HuH-7 (cell line): Measurements from ENCODE around the gene KCNE1.
"Not testable (repeated sequence)": the region's sequence is repeated elsewhere in the genome, so short reads cannot be mapped to it uniquely, and the experiment has no call there.

Source experiments
- DNase-seq: peaks from one replicate; pipeline ENCODE4 v3.0.0; 2011; ENCODE audit warnings: low spot score

Gene KCNE1

DNA sequence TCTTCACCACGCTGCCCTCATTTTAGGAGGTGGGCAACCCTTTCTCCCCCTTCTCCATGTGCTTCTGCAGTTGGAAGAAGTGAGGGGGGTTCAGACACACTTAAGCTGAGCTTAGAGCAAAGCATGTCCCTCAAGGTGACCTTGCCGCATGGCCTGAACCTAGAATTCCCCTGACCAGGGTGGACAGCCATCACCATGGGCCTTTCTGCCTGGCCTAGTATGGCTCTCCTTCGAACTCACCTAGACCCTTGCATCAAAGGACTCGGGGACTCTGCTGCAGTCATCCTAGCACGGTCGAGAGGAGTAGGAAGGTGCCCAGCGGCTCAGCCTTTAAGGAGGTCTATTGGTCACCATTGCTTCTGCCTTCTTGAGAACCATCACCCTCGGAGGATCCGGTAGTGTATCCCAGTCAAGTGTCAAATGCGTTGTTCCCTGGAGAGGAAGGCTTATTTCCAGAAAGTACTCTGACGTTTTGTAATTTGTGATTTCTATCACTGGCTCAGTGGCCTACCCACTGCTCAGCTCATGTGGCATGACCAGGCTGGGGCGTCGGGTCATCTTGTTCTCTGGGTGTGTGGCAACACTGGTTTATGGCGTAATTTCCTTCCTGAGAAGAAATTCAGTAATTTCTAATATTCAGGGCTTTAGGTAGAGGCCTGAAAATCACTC, at the start of gene KCNE1:
TSS of gene KCNE1 (minus strand) at position 424 of the 669 bp plus-strand sequence. CDS start 62,576 bp downstream, outside the sequence.
- no peak for DNase-seq

DNA sequence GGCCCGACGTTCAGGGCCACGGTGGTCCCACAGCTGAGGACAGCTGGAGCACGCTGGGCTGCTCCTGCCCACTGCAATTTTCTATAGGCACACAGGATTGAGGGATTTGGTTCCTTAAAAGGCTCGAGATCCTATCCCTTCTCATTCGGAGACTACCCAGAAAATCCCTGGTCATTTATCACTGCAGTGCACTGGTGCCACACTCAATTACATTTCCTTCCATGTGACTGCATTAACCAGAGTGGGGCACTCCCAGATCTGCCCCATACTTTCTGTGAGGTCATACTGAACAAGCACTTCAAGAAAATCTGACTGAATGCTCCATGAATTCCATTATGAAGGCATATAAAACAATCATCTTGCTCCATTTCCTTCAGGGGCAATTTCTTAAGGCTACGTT, 49.8 kb upstream of the KCNE1 start:
- DNase-seq: no peak

GRCh38 chr21:34560609-34561008, 48.6 kb upstream of the KCNE1 start:
- DNase-seq: no peak

DNA sequence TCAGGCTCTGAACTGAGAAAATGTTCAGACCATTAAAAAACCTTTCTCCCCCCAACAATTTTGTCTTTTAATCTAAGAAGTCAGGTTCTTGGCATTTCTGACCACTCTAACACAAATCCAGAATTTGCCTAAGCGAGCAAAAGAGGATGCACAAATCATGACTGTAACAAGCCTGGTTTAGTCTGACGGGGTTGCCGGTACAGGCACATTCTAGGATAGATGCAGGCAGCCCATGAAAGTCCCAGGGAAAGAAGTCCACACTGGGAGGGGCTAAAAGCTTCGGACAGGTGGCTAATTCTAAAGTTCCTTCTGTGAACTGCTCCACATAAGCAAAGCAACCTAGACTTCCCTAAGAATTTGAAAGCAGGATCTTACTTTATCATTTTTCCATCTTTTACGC, 48.0 kb upstream of the KCNE1 start:
- DNase-seq: no peak

DNA sequence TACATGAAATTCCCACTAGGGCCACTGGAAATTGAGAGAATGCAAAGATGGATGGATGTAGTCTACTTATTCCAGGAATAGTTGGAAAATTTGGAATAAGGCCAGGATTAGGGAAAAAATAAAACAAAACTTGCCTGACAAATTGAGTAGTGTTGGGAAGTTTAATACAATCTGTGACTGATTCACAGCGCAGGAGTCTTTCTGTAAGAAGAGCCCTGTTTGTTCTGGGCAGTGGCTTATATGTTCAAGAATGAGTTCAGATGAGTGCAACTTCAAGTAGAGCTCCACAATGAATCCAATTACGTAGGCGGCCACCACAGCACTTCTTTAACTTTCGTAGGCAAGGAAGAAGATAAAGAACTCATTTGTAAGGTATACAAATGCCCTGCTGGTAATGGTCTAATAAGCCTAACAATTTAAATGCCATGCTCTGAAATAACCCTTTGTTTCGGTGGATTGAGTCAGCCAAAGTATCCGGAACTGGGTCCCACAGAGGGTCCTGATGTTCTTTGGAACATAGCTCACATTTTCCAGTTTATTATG, 47.1 kb upstream of the KCNE1 start:
- DNase-seq: no peak

GRCh38 chr21:34558166-34558565, 46.2 kb upstream of the KCNE1 start:
- DNase-seq: no peak

DNA sequence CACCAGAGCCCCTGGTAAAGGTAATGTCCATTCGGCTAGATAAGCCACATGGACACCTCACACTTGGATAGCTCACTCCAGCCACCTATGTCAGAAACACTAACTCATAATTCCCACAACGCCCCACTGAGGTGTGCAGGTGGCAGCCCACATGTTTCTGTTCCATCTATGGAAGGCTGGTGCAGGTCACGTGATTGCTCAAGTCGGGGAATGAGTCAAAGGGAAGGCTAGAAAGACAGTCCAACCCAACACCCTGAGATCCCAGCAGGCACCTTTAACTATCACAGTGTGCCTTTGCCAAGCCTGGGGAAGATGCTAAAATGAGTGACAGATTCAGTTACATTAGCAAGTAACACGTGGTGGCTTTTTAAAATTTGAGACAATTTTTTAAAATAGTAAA, 45.3 kb upstream of the KCNE1 start:
- DNase-seq: no peak

GRCh38 chr21:34554670-34555069, 42.7 kb upstream of the KCNE1 start:
- not testable (repeated sequence) for DNase-seq

DNA sequence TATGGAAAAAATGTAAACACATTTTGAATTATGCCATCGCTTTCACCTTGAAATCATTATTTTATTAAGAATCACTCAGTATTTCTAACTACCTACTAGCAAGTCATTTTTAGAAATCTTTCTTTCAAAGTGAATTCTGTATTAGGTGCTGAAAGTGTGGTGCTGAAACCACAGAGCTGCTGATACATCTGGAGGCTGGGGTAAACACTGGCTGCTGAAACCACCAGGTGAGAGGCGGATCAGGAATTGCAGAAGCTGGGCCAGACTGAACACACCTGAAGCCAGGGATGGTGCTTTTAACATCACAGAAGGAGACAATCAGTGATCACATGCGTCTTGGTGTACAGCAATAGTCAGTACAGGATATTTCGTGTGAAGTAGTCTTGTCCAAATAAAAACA, 42.2 kb upstream of the KCNE1 start:
- no peak for DNase-seq

- DNase-seq: no peak
Observed at GRCh38 chr21:34553151-34553952, 41.3 kb upstream of the KCNE1 start.

GRCh38 chr21:34552360-34553098, 40.5 kb upstream of the KCNE1 start:
- DNase-seq: no peak

DNA sequence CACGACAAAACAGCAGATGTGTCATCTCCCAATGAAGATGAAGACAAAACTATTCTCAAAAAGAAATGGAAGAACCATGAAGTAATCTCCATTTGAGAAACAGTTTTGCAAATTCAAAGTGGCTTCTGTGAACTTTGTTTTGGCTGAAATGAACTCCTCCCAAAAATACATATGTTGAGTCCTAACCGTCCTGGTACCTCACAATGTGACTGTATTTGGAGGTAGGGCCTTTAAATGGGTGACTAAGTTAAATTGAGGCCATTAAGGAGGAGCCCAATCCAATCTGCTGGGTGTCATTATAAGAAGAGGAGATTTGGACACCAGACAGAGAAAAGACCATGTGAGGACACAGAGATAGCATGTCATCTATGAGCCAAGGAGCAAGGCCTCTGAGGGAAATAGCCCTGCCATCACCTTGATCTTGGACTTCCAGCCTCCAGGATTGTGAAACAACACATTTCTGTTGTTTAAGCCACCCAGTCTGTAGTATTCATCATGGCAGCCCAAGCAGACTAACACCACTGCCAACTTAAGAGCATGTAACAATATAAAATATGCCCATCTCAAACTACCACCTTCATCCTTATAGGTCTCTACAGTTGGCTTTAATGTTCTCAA, 38.3 kb upstream of the KCNE1 start:
- DNase-seq: no peak

DNA sequence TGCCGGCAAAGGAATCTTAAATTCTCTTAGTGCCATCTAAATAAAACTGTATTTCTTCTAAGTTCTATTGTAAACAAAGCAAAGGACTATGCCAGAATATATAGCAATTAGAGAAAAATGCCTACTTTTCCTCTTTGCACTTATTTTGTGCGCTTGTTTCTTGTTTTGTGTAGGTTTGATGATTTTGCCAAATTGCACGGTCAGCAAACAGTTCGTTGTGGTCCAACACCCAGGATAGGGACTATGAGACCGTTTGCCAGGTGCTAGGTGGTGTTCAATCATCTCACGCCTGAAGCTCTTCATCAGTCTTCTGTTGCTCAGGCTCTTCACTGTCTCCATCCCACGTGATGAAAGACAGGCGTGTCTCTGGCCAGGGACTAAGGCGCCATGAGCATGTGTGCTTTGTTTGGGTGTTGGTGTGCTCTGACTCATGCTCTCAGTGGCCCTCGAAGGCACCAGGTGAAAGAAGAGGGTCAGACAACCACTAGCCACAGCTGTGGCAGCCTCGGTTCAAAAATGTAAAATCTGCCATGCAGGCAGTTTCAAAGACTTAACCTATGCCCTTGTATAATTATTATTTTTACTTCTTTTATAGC, 36.9 kb upstream of the KCNE1 start:
- no peak for DNase-seq

DNA sequence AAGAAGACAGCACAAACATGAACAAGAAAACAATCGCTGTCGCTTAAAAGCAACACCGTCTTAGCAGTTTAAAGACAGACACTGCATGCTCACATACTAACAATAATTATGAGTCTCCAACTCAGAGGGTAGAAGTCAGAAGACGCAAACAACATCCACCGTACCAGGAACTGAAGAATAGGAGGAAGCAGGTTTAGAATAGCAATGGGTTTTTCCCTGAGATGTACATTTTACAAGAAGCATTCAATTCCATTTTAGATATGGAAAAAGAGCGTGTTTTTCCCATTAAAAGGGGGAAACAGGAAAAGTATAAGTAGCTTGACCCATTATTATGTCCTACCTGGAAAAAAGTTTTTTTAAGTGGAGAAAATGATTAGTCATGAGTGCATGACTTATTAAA, 34.5 kb upstream of the KCNE1 start:
- no peak for DNase-seq

DNA sequence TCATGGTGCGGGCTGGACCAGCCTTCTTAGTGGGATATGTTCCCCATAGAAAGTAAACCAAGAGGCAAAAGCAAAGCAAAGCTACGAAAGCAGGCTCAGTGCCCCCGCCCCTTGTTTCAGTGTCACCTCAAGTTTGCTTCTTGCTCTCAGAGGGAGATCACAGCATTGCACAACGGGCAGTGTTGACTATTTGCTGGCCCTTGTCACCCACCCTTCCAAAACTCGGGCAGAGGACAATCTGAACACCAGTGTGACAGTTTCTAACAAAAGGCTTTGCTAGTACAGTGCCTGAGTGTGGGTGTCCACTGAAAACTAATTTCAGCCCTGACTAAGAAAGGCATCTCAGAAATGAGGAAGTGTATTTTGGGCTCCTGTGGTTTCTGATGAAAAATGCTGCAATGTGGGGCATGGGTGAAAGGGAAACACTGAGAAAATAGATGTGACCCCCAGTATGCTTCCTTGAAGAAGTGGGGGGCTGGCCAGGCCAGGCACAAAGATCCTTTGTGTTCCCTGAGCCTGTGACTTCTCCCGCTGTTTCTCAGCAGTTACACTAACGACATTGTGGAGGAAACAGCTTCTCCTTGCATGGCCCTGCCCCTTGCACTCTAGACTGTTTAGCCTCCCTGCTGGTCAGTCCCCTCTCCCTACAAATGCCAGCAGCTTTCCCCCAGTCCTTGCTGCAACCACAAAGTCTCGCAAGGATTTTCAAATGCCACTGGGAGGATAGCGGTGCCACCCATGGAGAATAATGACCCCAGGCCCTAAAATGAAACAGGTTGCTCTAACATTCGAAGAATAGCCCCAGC, 33.3 kb upstream of the KCNE1 start:
- peak; percentile 29 for DNase-seq

- DNase-seq: peak; percentile 74
Observed at GRCh38 chr21:34544032-34544496, 32.1 kb upstream of the KCNE1 start.

DNA sequence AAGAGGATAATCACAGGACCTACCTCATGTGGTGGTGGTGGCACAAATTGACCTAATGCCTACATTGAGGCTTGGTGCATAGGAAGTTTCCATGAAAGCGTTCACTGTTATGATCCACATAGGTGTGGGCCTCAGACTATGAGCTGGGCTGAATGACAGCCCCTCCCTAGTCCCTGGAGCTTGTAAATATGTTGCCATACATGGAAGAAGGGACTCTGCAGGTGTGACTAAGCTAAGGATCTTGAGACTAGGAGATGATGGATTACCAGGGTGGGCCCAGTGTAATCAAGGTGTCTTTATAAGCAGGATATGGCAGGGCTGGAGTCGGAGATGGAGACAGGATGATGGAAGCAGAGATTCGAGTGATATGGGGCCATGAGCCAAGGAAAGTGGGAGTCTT, 31.0 kb upstream of the KCNE1 start:
- DNase-seq: no peak

DNA sequence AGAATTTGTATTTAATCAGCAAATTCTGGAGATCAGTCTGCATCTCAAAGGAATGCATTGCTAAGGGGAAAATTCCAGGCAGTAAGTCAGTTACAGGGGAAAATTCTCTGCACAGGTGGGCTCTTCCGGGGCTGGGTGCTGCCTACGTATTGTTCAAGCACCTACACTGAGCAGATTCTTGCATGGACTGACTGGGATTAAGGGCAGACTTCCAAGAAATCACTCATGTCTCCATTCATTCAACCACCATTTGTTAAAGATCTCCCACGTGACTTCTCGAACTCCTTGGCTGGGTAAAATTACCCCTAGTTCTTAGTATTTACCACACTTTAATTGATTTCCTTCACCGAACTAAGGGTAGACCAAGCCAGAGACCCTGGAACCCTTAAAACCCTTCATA, 28.2 kb upstream of the KCNE1 start:
- DNase-seq: no peak

DNA sequence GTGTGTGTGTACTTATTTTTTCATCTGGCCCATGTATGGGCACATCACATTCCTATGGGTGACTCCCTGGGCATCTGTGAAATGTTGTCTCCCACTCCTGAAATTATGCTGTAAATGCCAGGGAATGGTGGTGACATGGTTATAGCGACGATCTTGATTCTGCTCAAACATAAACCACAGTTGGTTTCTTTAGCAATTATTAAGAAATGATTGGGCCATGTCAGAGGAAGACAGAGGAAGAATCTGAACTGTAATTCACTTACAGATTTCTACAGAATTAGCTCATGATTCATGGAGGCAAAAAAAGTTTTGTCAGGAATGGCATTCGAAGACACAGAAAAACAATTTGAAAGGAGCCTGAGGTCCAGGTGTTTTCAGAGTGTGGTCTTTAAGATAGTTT, 25.8 kb upstream of the KCNE1 start:
- DNase-seq: no peak

DNA sequence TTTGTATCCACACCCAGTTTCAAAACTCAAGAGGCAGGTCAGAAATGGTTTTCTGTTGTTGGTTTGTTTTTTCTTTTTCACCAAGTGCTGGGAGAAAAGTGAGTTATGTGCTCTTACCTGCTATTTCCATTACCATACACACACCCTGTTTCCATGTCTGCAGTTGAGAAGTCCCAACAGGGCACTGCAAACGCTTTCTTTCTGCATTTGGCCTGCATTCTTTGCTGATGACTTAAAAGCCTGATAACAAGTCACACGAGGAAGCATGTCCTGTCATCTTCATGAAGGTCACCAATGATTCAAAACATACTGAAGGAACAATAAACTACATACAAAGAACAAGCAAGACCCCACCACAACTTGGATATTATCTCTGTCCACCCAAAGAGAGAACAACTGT, 24.8 kb upstream of the KCNE1 start:
- DNase-seq: no peak

DNA sequence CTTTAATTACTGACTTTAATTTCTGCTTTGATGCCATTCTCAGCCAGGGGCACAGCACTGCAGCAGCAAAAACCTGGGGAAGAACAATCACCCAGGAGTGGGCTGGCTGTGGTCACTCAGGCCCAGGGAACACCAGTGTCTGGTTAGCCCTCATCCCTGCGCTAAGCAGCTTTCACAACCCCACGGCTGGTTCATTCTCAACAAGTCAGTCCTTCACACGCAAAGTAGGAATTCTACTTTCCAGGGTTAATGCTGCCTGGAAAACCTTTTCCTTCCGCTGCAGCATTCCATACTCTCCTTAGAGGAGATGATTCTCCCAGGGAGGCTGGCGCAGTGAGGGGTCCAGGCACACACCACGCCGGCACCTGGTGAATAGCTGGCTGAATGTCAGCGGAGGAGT, 24.3 kb upstream of the KCNE1 start:
- DNase-seq: no peak
